ENCODE data around the gene TSPAN18.

Gene TSPAN18

DNA sequence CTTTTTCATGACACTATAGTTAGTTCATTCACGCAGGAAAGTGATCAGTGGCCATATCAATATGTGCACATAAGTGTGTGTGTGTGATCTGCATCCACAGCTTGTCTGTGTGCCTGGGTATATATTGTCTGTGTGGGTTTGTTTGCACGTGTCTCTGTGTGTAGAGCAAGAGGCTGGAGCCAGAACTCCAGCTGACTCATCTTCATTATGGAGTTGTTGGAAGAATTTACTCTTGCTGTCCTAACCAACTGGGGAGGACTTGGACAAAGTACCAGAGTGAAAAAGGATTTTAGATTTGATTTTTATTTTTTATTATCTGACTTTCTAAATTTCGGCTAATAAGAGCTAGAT, 160.0 kb downstream of the TSPAN18 start:
- DNase-seq (ENCODE audit: low spot score) = no peak

- no peak for DNase-seq (ENCODE audit: low spot score)
Measured at GRCh38 chr11:44887636-44888035, 160.9 kb downstream of the TSPAN18 start.

- no peak for DNase-seq (ENCODE audit: low spot score)
Measured at GRCh38 chr11:44889266-44889665, 162.5 kb downstream of the TSPAN18 start.

DNA sequence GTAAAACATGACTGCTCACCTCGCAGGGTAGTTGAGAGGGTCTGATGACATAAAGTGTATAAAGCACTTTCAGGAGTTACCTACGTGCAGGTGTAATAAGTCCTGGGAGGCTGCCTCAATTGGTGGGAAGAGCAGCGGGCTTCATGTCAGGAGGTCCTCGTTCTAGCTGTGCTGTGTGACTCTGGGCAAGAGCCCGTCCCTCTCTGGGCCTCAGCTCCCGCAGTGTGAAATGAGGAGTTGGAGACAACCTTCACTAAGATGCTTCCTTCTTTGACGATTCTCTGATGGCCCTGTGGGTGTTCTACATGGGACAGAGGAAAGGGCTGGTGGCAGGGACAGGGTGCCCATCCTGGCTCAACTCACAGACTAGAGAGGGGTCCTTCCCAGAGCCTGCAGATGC, 166.1 kb downstream of the TSPAN18 start:
- DNase-seq (ENCODE audit: low spot score) = no peak

- DNase-seq (ENCODE audit: low spot score) = peak; percentile 77
Measured at GRCh38 chr11:44893308-44893822, 166.6 kb downstream of the TSPAN18 start.

DNA sequence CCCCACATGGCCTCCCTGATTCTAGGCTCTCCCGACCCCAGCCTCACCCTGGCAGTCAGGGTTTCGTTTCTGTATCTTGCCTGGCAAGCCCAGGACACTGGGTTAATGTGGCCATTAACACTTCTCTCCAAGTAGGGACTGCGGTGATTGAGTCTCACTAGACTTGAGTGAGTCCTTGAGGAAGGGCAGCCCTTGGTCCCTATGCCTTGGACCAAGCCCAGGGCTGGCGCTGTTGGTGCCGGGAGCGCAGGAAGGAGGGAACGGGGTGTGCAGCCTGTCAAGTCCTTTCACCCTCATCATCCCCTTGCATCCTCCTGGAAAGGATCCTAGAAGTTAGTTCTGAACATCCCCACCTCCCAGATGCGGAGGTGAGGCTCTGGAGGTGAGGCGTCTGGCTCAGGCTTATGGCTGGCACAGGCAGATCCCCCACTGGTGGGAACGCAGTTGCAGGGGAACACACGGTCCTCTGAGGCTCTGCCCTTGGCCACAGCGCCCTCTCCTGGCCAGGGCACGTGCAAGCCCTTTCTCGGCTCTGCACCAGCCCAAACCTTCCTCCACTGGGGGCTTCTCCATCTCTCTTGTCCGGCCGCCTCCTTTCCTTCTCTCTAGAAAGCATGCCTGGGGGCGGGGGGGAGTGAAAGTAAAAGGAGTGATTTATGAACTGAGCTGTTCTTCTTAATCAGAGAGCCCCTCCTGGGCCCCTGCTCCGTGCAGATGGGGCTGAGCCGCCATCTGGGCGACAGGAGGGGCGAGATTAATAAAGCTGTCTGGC, 167.3 kb downstream of the TSPAN18 start:
- peak; percentile 85 for DNase-seq (ENCODE audit: low spot score)

- DNase-seq (ENCODE audit: low spot score) = peak; percentile 42
Measured at GRCh38 chr11:44899959-44900358, 173.2 kb downstream of the TSPAN18 start.

- DNase-seq (ENCODE audit: low spot score) = no peak
Measured at GRCh38 chr11:44901120-44901633, 174.4 kb downstream of the TSPAN18 start.

- DNase-seq (ENCODE audit: low spot score) = no peak
Measured at GRCh38 chr11:44901786-44902185, 175.0 kb downstream of the TSPAN18 start.

DNA sequence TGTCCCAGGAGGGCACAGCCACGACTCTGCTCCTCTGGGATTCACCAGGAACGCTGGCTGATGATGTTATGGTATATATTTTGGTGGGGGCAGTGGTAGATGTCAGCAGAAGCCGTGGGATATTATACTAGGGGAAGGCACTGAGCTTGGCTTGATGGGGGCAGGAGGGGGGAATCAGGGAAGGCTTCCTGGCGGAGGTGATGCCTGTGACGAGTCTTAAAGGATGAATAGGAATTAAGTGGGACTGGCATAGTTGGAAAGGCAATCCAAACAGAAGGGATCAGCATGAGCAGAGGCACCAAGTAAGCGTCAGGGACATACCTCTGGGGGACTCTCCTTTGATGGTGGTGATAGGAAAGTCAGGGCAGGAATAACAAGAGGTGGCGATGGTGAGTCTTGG, 176.3 kb downstream of the TSPAN18 start:
- DNase-seq (ENCODE audit: low spot score) = no peak

DNA sequence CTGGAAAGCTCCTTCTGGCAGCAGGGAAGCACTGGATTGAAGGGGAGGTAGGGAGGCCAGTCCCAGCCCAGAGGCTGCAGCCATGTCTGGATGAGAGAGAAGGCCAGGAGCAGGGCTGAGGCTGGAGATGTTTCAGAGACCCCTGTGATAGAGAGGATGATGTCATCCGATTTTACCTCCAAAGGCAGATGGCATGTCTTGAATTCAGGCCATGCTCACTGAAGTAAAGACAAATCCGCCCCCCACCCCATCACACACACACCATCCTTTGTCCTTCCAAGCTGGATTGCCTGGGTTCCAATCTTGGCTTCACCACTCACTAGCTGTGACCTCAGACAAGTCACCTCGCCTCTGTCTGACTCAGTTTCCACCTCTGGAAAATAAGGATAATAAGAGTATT, 176.8 kb downstream of the TSPAN18 start:
- DNase-seq (ENCODE audit: low spot score) = no peak

DNA sequence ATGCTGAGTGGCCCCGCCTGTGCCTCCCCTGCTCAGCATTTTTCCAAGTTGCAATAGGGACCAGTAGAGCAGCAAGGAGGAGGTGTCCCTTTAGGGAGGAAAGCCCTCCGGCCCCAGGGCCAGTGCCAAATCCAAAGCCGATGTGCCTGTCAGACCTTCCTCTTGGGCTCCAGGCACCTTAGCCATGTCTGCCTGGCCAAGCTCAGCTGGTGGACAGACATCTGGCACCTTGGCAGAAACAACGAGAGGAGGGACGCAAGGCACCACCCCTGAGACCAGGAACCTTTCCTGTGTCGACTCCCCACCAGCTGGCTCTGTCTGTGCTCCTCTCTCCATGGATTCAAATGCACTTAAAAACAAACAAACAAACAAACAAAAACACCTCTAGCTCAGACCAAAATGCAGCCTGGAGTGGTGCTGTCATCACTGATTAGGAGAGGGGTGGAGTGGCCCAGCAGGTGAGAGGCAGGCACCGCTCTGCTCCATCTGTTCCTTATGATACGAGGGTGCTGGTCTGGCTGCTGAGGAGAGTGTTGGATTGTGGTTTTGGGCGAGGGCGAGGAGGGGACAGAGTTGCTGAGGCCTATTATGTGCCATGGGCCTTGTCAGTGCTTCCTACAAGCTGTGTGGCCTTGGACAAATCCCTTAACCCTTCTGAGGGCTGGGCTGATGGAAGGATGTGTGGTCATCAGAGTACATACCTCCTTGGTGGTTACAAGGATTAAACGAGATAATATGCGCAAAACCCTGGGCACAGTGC, 177.7 kb downstream of the TSPAN18 start:
- no peak for DNase-seq (ENCODE audit: low spot score)

GRCh38 chr11:44905131-44905866, 178.5 kb downstream of the TSPAN18 start:
- DNase-seq (ENCODE audit: low spot score) = no peak

GRCh38 chr11:44906649-44907048, 179.9 kb downstream of the TSPAN18 start:
- DNase-seq (ENCODE audit: low spot score) = no peak

DNA sequence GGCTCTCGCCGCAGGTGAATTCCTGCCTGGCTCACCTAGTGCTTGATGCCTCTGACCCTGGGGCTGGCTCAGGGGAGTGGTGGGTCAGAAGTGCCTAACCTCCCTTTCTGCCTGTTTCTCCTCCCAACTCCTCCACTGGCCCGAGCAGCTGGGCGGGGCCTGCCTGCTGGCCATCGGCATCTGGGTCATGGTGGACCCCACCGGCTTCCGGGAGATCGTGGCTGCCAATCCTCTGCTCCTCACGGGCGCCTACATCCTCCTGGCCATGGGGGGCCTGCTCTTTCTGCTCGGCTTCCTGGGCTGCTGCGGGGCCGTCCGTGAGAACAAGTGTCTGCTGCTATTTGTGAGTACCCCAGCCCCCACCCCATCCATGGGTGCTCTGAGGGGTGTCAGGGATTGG, 182.8 kb downstream of the TSPAN18 start:
- no peak for DNase-seq (ENCODE audit: low spot score)

- no peak for DNase-seq (ENCODE audit: low spot score)
Measured at GRCh38 chr11:44910591-44910990, 183.8 kb downstream of the TSPAN18 start.

DNA sequence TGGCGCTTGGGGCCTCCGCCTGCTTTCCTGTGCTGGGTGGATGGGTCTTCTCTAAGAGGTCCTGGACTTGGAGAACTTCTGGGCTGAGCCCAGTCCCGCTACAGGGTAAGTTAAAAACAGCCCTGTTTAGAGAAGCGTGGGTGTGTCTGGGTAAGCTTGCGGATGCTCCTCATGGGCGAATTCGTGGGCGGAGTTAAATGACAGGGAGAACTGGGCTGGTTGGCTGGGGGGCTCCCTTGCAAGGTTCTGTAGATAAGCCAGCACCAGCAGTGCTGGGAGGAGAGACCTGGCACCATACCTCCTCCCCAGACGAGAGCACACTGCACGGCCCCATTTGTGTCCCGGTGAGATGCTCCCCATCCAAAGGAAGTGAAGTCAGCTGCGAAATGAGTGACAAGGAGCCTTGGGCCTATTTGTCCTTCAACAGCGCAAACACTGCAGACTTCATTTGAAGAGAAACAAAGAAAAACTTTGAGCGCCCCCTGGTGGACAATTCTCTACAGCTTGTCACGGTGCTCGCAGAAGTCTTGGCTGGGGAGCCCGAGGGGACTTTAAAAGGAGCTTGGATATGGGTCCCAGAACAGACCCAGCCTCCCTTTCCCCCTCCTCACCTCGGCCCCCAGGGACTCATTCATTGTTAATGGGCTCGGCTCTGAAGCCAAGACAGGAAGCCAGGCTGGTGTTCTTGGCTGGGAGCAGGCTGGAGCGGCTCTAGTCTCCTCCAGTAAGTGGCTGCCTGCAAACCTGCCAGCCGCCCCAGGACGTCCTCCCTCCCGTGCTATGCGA, 184.5 kb downstream of the TSPAN18 start:
- DNase-seq (ENCODE audit: low spot score) = peak; percentile 85

GRCh38 chr11:44912270-44912987, 185.7 kb downstream of the TSPAN18 start:
- no peak for DNase-seq (ENCODE audit: low spot score)

DNA sequence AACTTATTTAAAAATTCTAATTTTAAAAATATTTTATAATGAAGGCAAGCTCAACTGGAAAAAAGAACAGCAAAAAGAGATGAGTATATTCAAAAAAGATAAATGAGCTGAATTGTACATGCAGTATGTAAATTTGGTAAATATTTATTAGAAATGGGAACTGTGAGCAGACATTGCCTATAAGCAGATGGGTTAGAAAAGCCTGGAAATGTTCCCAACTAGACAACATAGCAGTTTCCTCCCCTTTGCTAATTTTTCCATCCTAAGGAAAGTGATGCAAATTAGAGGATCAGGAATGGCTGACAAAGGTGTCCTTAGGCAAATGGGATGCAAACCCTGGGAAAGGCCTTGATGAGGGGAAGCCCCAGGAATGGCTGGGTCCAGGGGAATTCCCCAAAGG, 186.7 kb downstream of the TSPAN18 start:
- DNase-seq (ENCODE audit: low spot score) = no peak

- DNase-seq (ENCODE audit: low spot score) = no peak
Measured at GRCh38 chr11:44914105-44914504, 187.3 kb downstream of the TSPAN18 start.

GRCh38 chr11:44915004-44915403, 188.2 kb downstream of the TSPAN18 start:
- no peak for DNase-seq (ENCODE audit: low spot score)

Data from SK-N-DZ (cell line).